HFFc6 (cell line): ENCODE measurements around the gene FMNL2. TPM values are rescaled to one million over a fixed set of nuclear protein-coding genes. Genes with fewer than 3 reads are reported as not detected.

Experiments used
- DNase-seq: peaks from one replicate; pipeline ENCODE4 v3.0.0-alpha.2; 2018
- H3K27ac Mint-ChIP-seq: 2 replicates; pipeline ENCODE4 v1.8.0; 2020; ENCODE audit warnings: mild to moderate bottlenecking, mixed read lengths
- H3K27me3 Mint-ChIP-seq: 2 replicates; pipeline ENCODE4 v1.8.0; 2021; ENCODE audit warnings: mild to moderate bottlenecking, moderate library complexity, mixed read lengths; ENCODE audit not compliant: insufficient read depth
- H3K36me3 Mint-ChIP-seq: 2 replicates; pipeline ENCODE4 v1.8.0; 2021; ENCODE audit warnings: low read depth, mixed read lengths
- H3K4me1 Mint-ChIP-seq: 2 replicates; pipeline ENCODE4 v1.8.0; 2020; ENCODE audit warnings: low read depth, mixed read lengths
- H3K4me3 Mint-ChIP-seq: 2 replicates; pipeline ENCODE4 v1.8.0; 2020; ENCODE audit warnings: mild to moderate bottlenecking, moderate library complexity, mixed read lengths
- H3K9me3 Mint-ChIP-seq: 2 replicates; pipeline ENCODE4 v1.8.0; 2020; ENCODE audit warnings: mild to moderate bottlenecking, mixed read lengths
- total RNA-seq, 6 experiments: library from RNA; stranded (reverse); fragmentation: NEBNext Ultra II Directional; extraction: Animal tissue kit (Norgen Biotek cat#: 25700); gene quantifications; 2 replicates in 1 of 6; 3 replicates in 5 of 6; pipeline ENCODE4 v1.2.3, GENCODE V29; 2021
- TF ChIP-seq, protein P1 (sequence below): fragments of 200-600 bp; sonication (generic); IDR thresholded peaks from 2 replicates; pipeline ENCODE4 v1.5.0; 2021; ENCODE audit warnings: antibody characterized with exemption, mild to moderate bottlenecking

FMNL2 gene
- total RNA-seq, 6 experiments from 2014 or later: 13.7 to 20.9 (median 16.0) TPM

DNA sequence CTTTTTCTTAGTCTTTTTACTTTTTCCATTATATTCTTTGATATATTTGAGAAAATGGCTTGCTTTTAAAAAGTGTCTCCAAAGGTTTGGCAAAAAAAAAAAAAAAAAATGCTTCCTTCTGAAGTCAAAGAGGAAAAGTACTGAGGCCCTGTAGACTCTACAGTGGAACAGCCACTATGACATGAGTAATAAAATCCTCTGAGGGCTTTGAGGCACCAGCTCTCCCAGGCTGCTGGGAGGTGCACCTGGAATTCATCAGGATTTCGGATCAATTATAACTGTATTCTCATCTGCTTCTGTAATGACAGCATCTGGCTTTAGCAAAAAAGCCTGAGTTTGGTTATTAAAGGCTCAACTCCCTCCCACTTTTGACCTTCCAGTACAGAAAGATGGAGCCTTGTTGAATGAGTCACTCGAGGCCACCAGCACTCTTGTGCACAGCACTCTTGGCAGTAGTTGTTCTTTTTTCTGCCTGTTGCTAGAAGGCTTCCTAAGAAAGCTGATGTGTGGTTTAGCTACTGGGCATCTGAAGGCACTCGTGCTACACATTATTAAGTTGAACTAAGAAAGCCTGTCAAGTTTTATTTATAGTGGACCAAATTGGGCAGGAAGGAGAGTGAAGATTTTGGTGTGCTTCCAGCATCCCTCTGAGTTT lies 251.0 kb downstream of the FMNL2 start:
- TF ChIP-seq, protein P1, sequence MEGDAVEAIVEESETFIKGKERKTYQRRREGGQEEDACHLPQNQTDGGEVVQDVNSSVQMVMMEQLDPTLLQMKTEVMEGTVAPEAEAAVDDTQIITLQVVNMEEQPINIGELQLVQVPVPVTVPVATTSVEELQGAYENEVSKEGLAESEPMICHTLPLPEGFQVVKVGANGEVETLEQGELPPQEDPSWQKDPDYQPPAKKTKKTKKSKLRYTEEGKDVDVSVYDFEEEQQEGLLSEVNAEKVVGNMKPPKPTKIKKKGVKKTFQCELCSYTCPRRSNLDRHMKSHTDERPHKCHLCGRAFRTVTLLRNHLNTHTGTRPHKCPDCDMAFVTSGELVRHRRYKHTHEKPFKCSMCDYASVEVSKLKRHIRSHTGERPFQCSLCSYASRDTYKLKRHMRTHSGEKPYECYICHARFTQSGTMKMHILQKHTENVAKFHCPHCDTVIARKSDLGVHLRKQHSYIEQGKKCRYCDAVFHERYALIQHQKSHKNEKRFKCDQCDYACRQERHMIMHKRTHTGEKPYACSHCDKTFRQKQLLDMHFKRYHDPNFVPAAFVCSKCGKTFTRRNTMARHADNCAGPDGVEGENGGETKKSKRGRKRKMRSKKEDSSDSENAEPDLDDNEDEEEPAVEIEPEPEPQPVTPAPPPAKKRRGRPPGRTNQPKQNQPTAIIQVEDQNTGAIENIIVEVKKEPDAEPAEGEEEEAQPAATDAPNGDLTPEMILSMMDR: no peak
- Mint-ChIP-seq H3K27ac (peak overlapping the region; percentile 66), H3K4me1 (peaks cover 56% of the 10 kb centered on the region), H3K4me3 (peak overlapping the region; percentile 3; the same call in 1 of the 2 replicates), H3K27me3 (no peaks in the 10 kb centered on the region; the same call in 1 of the 2 replicates), H3K36me3 (peaks cover 19% of the 10 kb centered on the region), H3K9me3 (no peaks in the 10 kb centered on the region)
- peak; percentile 95 for DNase-seq

DNA sequence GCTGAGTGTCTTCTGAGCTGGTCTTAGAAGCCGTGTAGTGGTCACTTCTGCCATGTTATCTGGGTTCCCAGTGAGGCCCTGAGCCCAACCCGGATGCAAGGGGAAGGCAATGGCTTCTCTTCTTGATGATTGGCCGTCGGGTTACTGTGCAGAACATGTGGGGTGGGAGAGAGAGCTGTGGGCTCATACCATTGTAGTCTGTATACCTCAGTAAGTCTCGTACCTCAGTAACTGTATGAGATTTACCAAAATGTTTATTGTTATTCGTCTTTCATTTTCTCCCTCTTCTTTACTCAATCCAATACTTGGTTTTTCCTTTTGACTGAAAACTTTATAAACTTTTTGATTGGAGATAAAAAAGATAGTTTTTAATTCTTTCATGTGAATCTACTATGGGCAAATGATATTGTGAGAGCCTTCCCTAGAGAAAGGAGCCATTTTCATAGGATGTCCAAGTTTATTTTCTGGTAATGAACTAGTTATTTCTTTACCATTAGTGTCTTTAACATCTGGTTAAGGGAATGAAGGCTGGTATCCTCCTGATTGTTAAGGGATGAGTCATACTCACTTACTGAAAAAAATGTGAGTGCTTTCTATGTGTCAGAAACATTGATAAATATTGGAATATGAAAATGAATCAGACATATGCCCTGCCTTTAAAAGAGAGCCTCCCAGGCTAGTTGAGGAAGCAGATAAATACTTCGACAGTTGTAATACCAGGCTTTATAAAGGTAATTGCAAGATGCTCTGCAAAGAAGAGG lies 252.4 kb downstream of the FMNL2 start:
- Mint-ChIP-seq H3K4me3 (peak overlapping the region; percentile 30), H3K4me1 (peaks cover 56% of the 10 kb centered on the region), H3K27ac (peak overlapping the region; percentile 66; the same call in 1 of the 2 replicates), H3K9me3 (no peaks in the 10 kb centered on the region), H3K36me3 (peaks cover 14% of the 10 kb centered on the region), H3K27me3 (no peaks in the 10 kb centered on the region; the same call in 1 of the 2 replicates)
- DNase-seq: peak; percentile 15
- TF ChIP-seq, protein P1: no peak

DNA sequence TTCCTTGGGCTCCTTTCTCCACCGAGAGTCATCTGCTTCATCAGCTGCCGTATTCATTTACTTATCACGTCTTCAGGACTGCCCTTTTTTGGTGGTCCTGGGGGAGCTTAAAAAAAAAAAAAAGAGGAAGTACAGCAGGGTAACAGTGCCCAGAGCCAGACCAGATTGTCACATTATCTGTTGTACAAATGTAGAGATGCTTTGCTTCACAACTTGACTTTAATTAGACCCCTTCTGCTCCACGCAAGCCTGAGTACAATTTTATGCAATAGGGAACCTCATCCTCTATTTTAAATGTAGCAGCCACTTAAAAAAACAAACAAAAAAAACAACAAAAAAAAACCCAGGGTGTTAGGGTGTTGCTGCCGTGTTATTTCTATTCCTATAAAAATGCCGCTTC lies 254.0 kb downstream of the FMNL2 start:
- Mint-ChIP-seq H3K27me3 (no peaks in the 10 kb centered on the region; the same call in 1 of the 2 replicates), H3K27ac (no peak overlapping the region), H3K4me1 (peaks cover 45% of the 10 kb centered on the region), H3K36me3 (peaks cover 9% of the 10 kb centered on the region; the same call in 1 of the 2 replicates), H3K4me3 (no peak overlapping the region), H3K9me3 (no peaks in the 10 kb centered on the region)
- no peak for DNase-seq
- TF ChIP-seq, protein P1: no peak

DNA sequence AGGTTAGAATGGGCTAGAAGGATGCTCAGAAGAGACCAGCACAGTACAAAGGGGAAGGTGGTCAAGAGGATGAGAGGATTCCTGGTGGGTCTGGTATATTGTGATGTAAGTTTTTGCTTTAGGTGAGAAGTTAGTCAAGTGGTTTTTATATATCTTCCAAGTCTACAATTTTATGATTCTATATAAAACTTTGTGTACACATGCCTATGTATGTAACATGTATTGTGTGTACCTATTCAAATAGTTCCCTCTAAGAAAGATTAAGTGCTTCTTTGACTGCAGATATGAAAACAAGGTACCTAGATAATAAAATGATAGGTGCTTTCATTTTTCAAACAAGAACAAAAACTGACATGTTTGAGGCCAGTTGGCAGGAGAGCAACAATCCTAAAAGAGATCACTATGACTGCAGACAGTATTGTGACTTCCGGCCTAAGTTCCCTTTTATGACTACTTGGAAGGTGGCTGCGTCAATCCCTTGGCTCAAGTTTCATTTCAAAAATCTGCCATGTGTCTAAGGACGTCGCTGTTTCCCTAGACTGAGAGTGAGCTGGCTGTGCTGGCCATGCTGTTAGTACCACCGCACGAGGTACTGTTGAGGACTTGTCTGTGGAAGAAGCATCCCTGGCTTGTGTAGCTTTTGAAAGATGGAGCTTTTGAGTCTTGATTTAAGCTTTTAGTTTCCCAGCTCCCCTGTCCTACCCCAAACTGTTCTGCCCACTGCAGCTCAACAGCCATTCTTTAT lies 259.2 kb downstream of the FMNL2 start:
- TF ChIP-seq, protein P1: no peak
- no peak for DNase-seq
- H3K4me3 Mint-ChIP-seq: no peak overlapping the region
- peaks cover 7% of the 10 kb centered on the region for H3K4me1 Mint-ChIP-seq
- 0 out of 2 replicates have a peak, but pooled peaks cover 5% of the 10 kb centered on the region for H3K36me3 Mint-ChIP-seq
- no peaks in the 10 kb centered on the region for H3K9me3 Mint-ChIP-seq
- H3K27me3 Mint-ChIP-seq: no peaks in the 10 kb centered on the region
- H3K27ac Mint-ChIP-seq: no peak overlapping the region

DNA sequence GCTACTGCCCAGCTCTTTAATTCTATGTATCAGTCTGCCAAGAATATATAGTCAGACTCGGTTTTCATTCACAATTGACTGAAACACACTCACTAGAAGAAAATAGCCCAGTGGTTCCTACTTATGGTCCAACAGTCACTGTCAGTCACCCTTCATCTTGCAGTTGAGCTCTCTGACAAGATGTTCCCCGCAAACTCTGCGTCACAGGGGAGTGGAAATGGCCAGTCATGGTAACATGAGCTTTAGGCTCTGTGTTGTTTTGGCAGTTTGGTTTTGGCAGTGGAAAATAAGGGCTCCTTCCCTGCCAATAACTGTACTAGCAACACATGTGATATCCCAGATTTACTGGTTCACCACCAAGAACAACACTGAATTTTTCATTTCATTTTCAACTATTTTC lies 259.8 kb downstream of the FMNL2 start:
- no peaks in the 10 kb centered on the region for H3K27me3 Mint-ChIP-seq
- H3K9me3 Mint-ChIP-seq: no peaks in the 10 kb centered on the region
- no peak overlapping the region for H3K4me3 Mint-ChIP-seq
- no peaks in the 10 kb centered on the region for H3K36me3 Mint-ChIP-seq
- H3K27ac Mint-ChIP-seq: no peak overlapping the region
- H3K4me1 Mint-ChIP-seq: peaks cover 13% of the 10 kb centered on the region
- TF ChIP-seq, protein P1: no peak
- DNase-seq: no peak
